ENCODE results near the gene ZNF200. TPM values are rescaled to one million over a fixed set of nuclear protein-coding genes. Genes with fewer than 3 reads are reported as not detected.

The ZNF200 gene
- polyA plus RNA-seq, 10 donors: 5.1 to 9.2 (median 6.7) TPM

GRCh38 chr16:3180445-3180878, 54.5 kb downstream of the ZNF200 start:
- DNase-seq: no peak

DNA sequence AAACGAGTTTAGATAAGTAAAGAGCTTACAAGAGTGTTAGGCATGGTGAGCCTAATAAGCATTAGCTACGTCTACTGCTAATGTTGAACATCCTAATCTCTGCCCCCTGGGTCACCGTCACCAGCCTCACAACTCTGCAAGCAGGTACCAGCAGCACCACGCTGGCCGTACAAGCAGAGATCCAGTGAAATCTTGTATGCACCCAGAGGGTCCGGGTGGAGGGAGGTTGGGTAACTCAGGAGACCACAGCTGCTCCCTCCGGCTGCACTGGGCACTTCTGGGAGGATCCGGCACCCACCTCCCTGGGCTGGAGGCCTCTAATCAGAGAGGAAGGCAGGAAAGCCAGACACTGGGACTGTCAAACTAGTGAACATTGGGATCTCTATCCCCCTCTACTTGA, 55.3 kb downstream of the ZNF200 start:
- no peak for DNase-seq

- DNase-seq: no peak
Observed at GRCh38 chr16:3175157-3176093, 59.5 kb downstream of the ZNF200 start.

GRCh38 chr16:3174618-3175148, 60.3 kb downstream of the ZNF200 start:
- DNase-seq: no peak

DNA sequence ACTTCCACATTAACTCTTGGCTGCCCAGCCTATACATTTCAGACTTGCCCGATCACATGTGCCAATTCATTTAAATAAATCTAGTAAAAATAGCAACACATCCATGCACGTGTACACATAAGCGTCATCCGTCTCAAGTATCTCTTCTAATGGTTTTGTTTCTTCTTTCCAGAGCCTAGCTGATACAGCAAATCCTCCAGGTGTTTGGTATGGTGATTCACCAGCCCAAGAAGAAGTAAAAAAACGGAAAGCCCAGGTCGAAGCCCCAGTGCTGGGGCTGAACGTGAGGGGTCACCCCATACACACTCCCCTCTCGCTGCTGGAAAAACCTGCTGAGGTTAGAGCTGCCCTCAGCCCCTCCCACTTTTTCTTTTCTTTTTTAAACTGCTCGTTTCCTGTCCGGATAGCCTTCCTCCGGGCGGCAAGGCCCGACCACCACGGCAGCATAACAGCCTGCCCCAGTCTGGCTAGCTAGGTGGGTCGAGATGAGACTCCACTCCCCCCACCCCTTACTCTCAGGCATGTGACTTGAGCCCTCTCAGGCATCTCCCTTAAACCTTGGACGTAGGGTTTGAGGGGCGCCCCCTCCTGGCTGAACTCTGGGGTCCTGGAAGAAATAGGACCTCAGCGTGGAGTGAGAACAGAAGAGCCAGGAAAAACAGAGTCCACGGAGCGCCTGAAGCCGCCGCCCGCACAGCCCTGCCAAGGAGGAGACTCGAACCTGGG, 60.9 kb downstream of the ZNF200 start:
- DNase-seq: no peak

Other genes starting within 250 kb of the ZNF200 start
- gene CLDN9, start 222.2 kb downstream of the ZNF200 start, polyA plus RNA-seq (ENCODE audit: insufficient read length in 10 of 10): 1 to 10 TPM in 7 of 10 donors, under 1 TPM in 3; 0.45 to 2.6 (median 1.3) TPM
- gene CLDN6, start 217.0 kb downstream of the ZNF200 start, polyA plus RNA-seq (ENCODE audit: insufficient read length in 10 of 10): 1 to 10 TPM in 2 of 10 donors, under 1 TPM in 7, not detected in 1; 0.16 to 6.3 (median 0.31) TPM
- gene TNFRSF12A, start 214.8 kb downstream of the ZNF200 start, polyA plus RNA-seq (ENCODE audit: insufficient read length in 10 of 10): 10 to 100 TPM; 21.3 to 91.8 (median 36.6) TPM
- 100 to 1,000 TPM in 8 of 10 donors, 10 to 100 TPM in 2; 68.2 to 157 (median 121) TPM for gene HCFC1R1, start 211.2 kb downstream of the ZNF200 start, polyA plus RNA-seq (ENCODE audit: insufficient read length in 10 of 10)
- 10 to 100 TPM; 15.9 to 26.9 (median 19.8) TPM for gene THOC6, start 211.1 kb downstream of the ZNF200 start, polyA plus RNA-seq (ENCODE audit: insufficient read length in 10 of 10)
- gene BICDL2, start 198.2 kb downstream of the ZNF200 start, polyA plus RNA-seq (ENCODE audit: insufficient read length in 10 of 10): under 1 TPM in 6 of 10 donors, not detected in 4; 0.07 to 0.82 (median 0.11) TPM
- 1 to 10 TPM; 1.1 to 3.0 (median 1.8) TPM for gene MMP25, start 188.6 kb downstream of the ZNF200 start, polyA plus RNA-seq (ENCODE audit: insufficient read length in 10 of 10)
- 100 to 1,000 TPM in 6 of 10 donors, 10 to 100 TPM in 4; 43.8 to 181 (median 123) TPM for gene IL32, start 169.5 kb downstream of the ZNF200 start, polyA plus RNA-seq (ENCODE audit: insufficient read length in 10 of 10)
- gene ZSCAN10, start 135.9 kb downstream of the ZNF200 start, polyA plus RNA-seq (ENCODE audit: insufficient read length in 10 of 10): under 1 TPM in 8 of 10 donors, not detected in 2; 0.13 to 0.53 (median 0.20) TPM
- gene ZNF205, start 122.6 kb downstream of the ZNF200 start, polyA plus RNA-seq (ENCODE audit: insufficient read length in 10 of 10): 10 to 100 TPM in 7 of 10 donors, 1 to 10 TPM in 3; 7.5 to 14.6 (median 11.7) TPM
- gene ZNF213, start 100.1 kb downstream of the ZNF200 start, polyA plus RNA-seq (ENCODE audit: insufficient read length in 10 of 10): 10 to 100 TPM in 5 of 10 donors, 1 to 10 TPM in 5; 8.1 to 11.6 (median 10.0) TPM
- not detected for gene OR1F1, start 47.0 kb downstream of the ZNF200 start, polyA plus RNA-seq (ENCODE audit: insufficient read length in 10 of 10)
- under 1 TPM; 0.09 to 0.65 (median 0.24) TPM for gene MEFV, start 21.5 kb upstream of the ZNF200 start, polyA plus RNA-seq (ENCODE audit: insufficient read length in 10 of 10)
- 10 to 100 TPM; 22.9 to 34.2 (median 27.5) TPM for gene ZNF263, start 48.3 kb upstream of the ZNF200 start, polyA plus RNA-seq (ENCODE audit: insufficient read length in 10 of 10)
- 10 to 100 TPM in 1 of 10 donors, 1 to 10 TPM in 9; 7.2 to 11.6 (median 8.4) TPM for gene TIGD7, start 70.3 kb upstream of the ZNF200 start, polyA plus RNA-seq (ENCODE audit: insufficient read length in 10 of 10)
- gene ZNF75A, start 70.3 kb upstream of the ZNF200 start, polyA plus RNA-seq (ENCODE audit: insufficient read length in 10 of 10): 10 to 100 TPM; 19.4 to 37.1 (median 26.7) TPM
- gene OR2C1, start 120.7 kb upstream of the ZNF200 start, polyA plus RNA-seq (ENCODE audit: insufficient read length in 10 of 10): under 1 TPM in 8 of 10 donors, not detected in 2; 0.20 to 0.50 (median 0.24) TPM
- 10 to 100 TPM in 6 of 10 donors, 1 to 10 TPM in 4; 4.6 to 13.8 (median 10.9) TPM for gene ZSCAN32, start 165.8 kb upstream of the ZNF200 start, polyA plus RNA-seq (ENCODE audit: insufficient read length in 10 of 10)
- gene ZNF174, start 166.1 kb upstream of the ZNF200 start, polyA plus RNA-seq (ENCODE audit: insufficient read length in 10 of 10): 1 to 10 TPM; 6.8 to 9.6 (median 8.5) TPM
- gene ZNF597, start 208.3 kb upstream of the ZNF200 start, polyA plus RNA-seq (ENCODE audit: insufficient read length in 10 of 10): 1 to 10 TPM; 1.4 to 2.7 (median 2.3) TPM
- gene NAA60, start 208.5 kb upstream of the ZNF200 start, polyA plus RNA-seq (ENCODE audit: insufficient read length in 10 of 10): 10 to 100 TPM; 27.3 to 36.3 (median 31.1) TPM

Measured in muscle of back (tissue), 11 donors.